ENCODE results near the gene KDM4C.
"Not testable (repeated sequence)": the region's sequence is repeated elsewhere in the genome, so short reads cannot be mapped to it uniquely, and the experiment has no call there.

KDM4C gene

GRCh38 chr9:7154003-7154619 is 396.3 kb downstream of the KDM4C start:
- no peak for DNase-seq

GRCh38 chr9:7154650-7155049 is 396.9 kb downstream of the KDM4C start:
- no peak for DNase-seq

- DNase-seq: no peak
These were observed 403.7 kb downstream of the KDM4C start for GRCh38 chr9:7161469-7161868.

GRCh38 chr9:7163932-7164331 is 406.2 kb downstream of the KDM4C start:
- no peak for DNase-seq

- DNase-seq: no peak
These were observed 406.9 kb downstream of the KDM4C start for GRCh38 chr9:7164440-7165330.

GRCh38 chr9:7165331-7165975 is 407.7 kb downstream of the KDM4C start:
- DNase-seq: no peak

- no peak for DNase-seq
These were observed 408.3 kb downstream of the KDM4C start for GRCh38 chr9:7166074-7166473.

GRCh38 chr9:7169717-7170389 is 412.1 kb downstream of the KDM4C start:
- DNase-seq: peak in 1 of 58 donors; percentile 9

- no peak for DNase-seq
These were observed 413.8 kb downstream of the KDM4C start for GRCh38 chr9:7171396-7172153.

- DNase-seq: no peak
These were observed 414.7 kb downstream of the KDM4C start for GRCh38 chr9:7172154-7173115.

GRCh38 chr9:7173139-7173538 is 415.4 kb downstream of the KDM4C start:
- DNase-seq: no peak

GRCh38 chr9:7174301-7174700 is 416.5 kb downstream of the KDM4C start:
- no peak for DNase-seq

GRCh38 chr9:7174884-7175283 is 417.1 kb downstream of the KDM4C start:
- no peak for DNase-seq

GRCh38 chr9:7176561-7176960 is 418.8 kb downstream of the KDM4C start:
- no peak for DNase-seq

- DNase-seq: no peak
These were observed 419.6 kb downstream of the KDM4C start for GRCh38 chr9:7177383-7177782.

- DNase-seq: no peak
These were observed 421.0 kb downstream of the KDM4C start for GRCh38 chr9:7178729-7179128.

GRCh38 chr9:7180247-7180646 is 422.5 kb downstream of the KDM4C start:
- no peak for DNase-seq

- not testable (repeated sequence) for DNase-seq
These were observed 425.4 kb downstream of the KDM4C start for GRCh38 chr9:7183139-7183538.

- DNase-seq: no peak
These were observed 427.8 kb downstream of the KDM4C start for GRCh38 chr9:7185612-7186011.

GRCh38 chr9:7186175-7186574 is 428.4 kb downstream of the KDM4C start:
- no peak for DNase-seq
